HTR-8/SVneo (cell line): Measurements from ENCODE around the gene DALRD3.

Experiments
- DNase-seq: peaks from one replicate; pipeline ENCODE4 v3.0.0; 2011; ENCODE audit warnings: low spot score, mixed read lengths; ENCODE audit not compliant: insufficient read length
- FAIRE-seq: peaks from 2 replicates; lab custom pipeline; 2011; peaks lifted over from hg19 to GRCh38; lab: Jason Lieb, UNC

DALRD3 gene

GRCh38 chr3:49017971-49018706 lies at the start of gene DALRD3:
Gene DALRD3, minus strand, starts transcription at chr3:49018580. Its CDS starts 16 bp downstream, at chr3:49018564.
- peak; percentile 64 for DNase-seq
- FAIRE-seq: peak; percentile 72

GRCh38 chr3:49058011-49058410 lies 39.6 kb upstream of the DALRD3 start:
- no peak for FAIRE-seq
- DNase-seq: no peak

GRCh38 chr3:49057268-49057667 lies 38.9 kb upstream of the DALRD3 start:
- FAIRE-seq (no peak), DNase-seq (no peak)

- DNase-seq (no peak), FAIRE-seq (no peak)
These were observed 36.0 kb upstream of the DALRD3 start for GRCh38 chr3:49054344-49054862.

GRCh38 chr3:49053543-49053942 lies 35.2 kb upstream of the DALRD3 start:
- FAIRE-seq: no peak
- no peak for DNase-seq

GRCh38 chr3:49035281-49035680 lies 16.9 kb upstream of the DALRD3 start:
- no peak for DNase-seq
- FAIRE-seq: no peak

GRCh38 chr3:49034650-49035049 lies 16.3 kb upstream of the DALRD3 start:
- DNase-seq (no peak), FAIRE-seq (no peak)

- DNase-seq (no peak), FAIRE-seq (peak; percentile 51)
These were observed 14.4 kb upstream of the DALRD3 start for GRCh38 chr3:49032646-49033304.

- no peak for DNase-seq
- FAIRE-seq: no peak
These were observed 11.9 kb upstream of the DALRD3 start for GRCh38 chr3:49030321-49030720.

- no peak for DNase-seq
- FAIRE-seq: no peak
These were observed 11.1 kb upstream of the DALRD3 start for GRCh38 chr3:49029563-49029884.

GRCh38 chr3:49028673-49029562 lies 10.5 kb upstream of the DALRD3 start, which contains the start of gene IMPDH2:
Gene IMPDH2, minus strand, starts transcription at chr3:49029398. Its CDS starts 48 bp downstream, at chr3:49029350.
- FAIRE-seq: peak; percentile 99
- peak; percentile 85 for DNase-seq

- DNase-seq (no peak), FAIRE-seq (no peak)
These were observed 9.9 kb upstream of the DALRD3 start for GRCh38 chr3:49028298-49028672.

GRCh38 chr3:49027634-49028033 lies 9.3 kb upstream of the DALRD3 start:
- no peak for FAIRE-seq

GRCh38 chr3:49026536-49026935 lies 8.2 kb upstream of the DALRD3 start:
- FAIRE-seq: no peak

More at GRCh38 chr3:49027634-49028033, 9.3 kb upstream of the DALRD3 start:
- no peak for DNase-seq

GRCh38 chr3:49025793-49026520 lies 7.6 kb upstream of the DALRD3 start:
- no peak for FAIRE-seq
- no peak for DNase-seq

More at GRCh38 chr3:49026536-49026935, 8.2 kb upstream of the DALRD3 start:
- no peak for DNase-seq

- no peak for DNase-seq
- FAIRE-seq: no peak
These were observed 6.8 kb upstream of the DALRD3 start for GRCh38 chr3:49025005-49025792.

- no peak for FAIRE-seq
- no peak for DNase-seq
These were observed 6.1 kb upstream of the DALRD3 start for GRCh38 chr3:49024449-49024848.

- DNase-seq (no peak), FAIRE-seq (no peak)
These were observed 5.4 kb upstream of the DALRD3 start for GRCh38 chr3:49023775-49024174.

GRCh38 chr3:49022688-49023171 lies 4.3 kb upstream of the DALRD3 start:
- no peak for DNase-seq
- no peak for FAIRE-seq
